Measurements from ENCODE around the gene ABHD4.
"Not testable (repeated sequence)": the region's sequence is repeated elsewhere in the genome, so short reads cannot be mapped to it uniquely, and the experiment has no call there.

Gene ABHD4, protein sequence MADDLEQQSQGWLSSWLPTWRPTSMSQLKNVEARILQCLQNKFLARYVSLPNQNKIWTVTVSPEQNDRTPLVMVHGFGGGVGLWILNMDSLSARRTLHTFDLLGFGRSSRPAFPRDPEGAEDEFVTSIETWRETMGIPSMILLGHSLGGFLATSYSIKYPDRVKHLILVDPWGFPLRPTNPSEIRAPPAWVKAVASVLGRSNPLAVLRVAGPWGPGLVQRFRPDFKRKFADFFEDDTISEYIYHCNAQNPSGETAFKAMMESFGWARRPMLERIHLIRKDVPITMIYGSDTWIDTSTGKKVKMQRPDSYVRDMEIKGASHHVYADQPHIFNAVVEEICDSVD

GRCh38 chr14:22598099-22598895 is at the start of gene ABHD4:
TSS of gene ABHD4 (plus strand) at chr14:22598300. CDS start at chr14:22598307, 7 bp downstream.
- peak; percentile 4 for DNase-seq

DNA sequence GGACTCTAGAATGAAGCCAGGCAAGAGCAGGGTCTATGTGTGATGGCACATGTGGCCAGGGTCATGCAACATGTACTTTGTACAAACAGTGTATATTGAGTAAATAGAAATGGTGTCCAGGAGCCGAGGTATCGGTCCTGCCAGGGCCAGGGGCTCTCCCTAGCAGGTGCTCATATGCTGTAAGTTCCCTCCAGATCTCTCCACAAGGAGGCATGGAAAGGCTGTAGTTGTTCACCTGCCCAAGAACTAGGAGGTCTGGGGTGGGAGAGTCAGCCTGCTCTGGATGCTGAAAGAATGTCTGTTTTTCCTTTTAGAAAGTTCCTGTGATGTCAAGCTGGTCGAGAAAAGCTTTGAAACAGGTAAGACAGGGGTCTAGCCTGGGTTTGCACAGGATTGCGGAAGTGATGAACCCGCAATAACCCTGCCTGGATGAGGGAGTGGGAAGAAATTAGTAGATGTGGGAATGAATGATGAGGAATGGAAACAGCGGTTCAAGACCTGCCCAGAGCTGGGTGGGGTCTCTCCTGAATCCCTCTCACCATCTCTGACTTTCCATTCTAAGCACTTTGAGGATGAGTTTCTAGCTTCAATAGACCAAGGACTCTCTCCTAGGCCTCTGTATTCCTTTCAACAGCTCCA is 48.7 kb upstream of the ABHD4 start:
- no peak for DNase-seq

GRCh38 chr14:22549981-22550673 is 48.0 kb upstream of the ABHD4 start:
- no peak for DNase-seq

DNA sequence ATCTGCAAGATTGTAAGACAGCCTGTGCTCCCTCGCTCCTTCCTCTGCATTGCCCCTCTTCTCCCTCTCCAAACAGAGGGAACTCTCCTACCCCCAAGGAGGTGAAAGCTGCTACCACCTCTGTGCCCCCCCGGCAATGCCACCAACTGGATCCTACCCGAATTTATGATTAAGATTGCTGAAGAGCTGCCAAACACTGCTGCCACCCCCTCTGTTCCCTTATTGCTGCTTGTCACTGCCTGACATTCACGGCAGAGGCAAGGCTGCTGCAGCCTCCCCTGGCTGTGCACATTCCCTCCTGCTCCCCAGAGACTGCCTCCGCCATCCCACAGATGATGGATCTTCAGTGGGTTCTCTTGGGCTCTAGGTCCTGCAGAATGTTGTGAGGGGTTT is 46.5 kb upstream of the ABHD4 start:
- DNase-seq: no peak

- no peak for DNase-seq
These were observed 45.9 kb upstream of the ABHD4 start for GRCh38 chr14:22552001-22552826.

GRCh38 chr14:22552827-22553076 is 45.3 kb upstream of the ABHD4 start:
- DNase-seq: no peak

- no peak for DNase-seq
These were observed 44.7 kb upstream of the ABHD4 start for GRCh38 chr14:22553445-22553844.

- not testable (repeated sequence) for DNase-seq
These were observed 44.1 kb upstream of the ABHD4 start for GRCh38 chr14:22553861-22554497.

- DNase-seq: no peak
These were observed 43.4 kb upstream of the ABHD4 start for GRCh38 chr14:22554498-22555383.

GRCh38 chr14:22555384-22556011 is 42.6 kb upstream of the ABHD4 start:
- no peak for DNase-seq

DNA sequence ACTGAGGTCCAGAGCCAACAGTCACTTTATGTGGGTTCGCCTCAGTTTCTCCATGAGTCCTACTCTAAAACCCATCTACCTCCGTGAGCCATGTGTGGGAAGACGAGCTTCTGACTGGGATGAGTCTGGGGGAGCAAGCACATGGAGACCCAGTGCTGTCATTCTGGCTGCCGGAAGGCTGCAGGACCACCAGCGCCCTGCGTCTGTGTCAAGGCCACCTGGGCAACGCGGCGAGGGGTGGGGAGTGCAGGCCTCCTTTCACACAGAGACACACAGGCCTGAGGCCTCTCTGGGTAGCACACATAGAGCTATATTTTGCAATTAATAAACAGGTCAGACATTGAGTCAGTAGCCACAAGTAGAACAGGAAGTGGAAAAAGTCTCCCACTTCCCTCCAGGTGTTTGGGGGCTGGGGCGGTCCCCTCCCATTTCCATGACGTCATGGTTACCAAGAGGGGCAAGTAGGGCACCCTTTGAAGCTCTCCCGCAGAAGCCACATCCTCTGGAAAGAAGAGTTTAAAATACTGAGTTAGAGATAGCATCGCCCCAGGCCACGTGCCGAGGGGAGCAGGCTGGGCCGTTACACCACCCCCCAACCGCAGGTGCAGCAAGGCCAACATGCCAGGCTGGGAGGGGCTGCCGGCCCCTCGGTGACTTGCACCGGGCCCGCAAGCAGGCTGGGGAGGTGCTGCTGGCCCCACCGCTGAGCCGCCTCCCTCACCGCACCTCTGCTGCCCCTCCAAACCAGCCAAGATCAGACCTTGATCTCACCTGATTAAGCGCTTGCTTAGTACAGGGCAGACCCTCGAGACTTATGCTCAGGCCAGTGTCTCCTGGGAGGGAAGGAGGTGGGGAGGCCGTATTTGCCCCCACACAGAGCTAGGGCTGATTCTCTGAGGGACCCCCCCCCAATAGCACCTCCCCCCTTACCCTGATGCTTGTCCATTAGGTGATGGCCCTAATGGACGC is 41.8 kb upstream of the ABHD4 start:
- DNase-seq: no peak

- DNase-seq: peak; percentile 65
These were observed 41.0 kb upstream of the ABHD4 start for GRCh38 chr14:22556990-22557623.

DNA sequence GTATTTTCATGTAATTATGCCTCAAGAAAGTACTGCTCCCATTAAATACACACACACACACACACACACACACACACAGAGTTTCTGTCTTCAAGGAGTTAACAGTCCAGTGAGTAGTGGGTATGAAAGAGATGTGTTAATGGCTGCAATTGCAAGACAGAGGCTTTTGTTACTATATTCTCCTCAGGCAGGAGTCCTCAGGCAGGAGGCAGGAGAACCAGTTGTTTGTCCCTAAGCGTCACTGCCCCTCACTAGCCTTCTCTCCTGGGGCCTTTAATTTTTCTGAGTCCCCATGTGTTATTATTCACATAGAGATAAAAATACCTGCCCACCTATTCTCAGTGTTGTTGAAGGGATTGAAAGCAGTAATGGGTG is 40.3 kb upstream of the ABHD4 start:
- DNase-seq: no peak

GRCh38 chr14:22558221-22558913 is 39.7 kb upstream of the ABHD4 start:
- DNase-seq: no peak

DNA sequence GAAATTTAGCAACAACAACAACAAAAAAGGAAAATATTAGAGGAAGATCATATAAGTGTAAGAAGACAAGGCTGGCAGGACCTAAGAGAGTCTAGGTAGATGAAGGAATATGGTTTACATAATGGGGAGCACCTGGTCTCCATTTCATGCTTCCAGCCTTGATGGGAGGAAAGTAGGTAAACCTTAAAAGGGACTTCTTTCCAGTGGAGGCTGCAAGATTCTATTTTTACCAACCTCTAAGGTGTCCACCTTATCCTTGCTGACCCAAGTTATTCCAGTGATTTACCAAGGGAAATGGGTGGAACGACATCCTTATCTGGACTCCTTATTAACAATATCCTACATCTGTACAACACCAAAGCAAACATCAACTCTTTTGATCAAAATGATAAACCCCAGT is 39.1 kb upstream of the ABHD4 start:
- no peak for DNase-seq

DNA sequence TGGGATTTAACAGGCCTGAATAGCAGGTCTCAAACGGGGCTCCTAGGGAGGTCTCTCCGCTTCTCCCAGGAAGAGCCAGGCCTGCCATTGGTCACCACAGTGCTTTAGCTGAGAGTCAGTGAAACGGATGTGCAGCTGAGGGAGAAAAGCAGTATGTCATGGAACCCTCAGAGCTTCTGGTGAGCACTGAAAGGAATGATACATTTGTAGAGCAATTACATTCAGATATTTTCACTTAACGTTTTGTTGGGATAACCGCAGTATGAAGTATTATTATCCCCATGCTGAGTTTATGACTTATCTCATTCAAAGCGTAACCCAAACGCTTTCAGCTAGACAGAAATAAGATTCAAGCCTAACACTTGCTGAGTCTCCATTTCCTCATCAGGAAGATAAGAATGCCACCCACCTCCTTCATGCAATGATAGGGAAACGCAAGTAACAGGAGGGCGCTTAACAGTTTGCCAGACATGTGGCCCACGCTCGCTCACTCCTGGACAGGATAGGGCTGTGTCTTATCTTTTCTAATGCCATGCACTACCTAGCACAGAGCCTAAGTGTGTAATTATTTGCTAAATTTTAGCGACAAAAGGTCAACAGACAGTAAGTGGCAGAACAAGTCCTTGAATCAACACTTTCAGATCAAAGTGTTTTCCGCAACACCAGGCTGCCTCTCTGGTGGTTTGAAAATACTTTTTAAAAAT is 37.3 kb upstream of the ABHD4 start:
- no peak for DNase-seq

GRCh38 chr14:22561366-22561660 is 36.8 kb upstream of the ABHD4 start:
- no peak for DNase-seq

Data from COR-L47 (cell line).